Keratinocyte (primary cell): Measurements from ENCODE around the gene TEX28.
"Not testable (repeated sequence)": the region's sequence is repeated elsewhere in the genome, so short reads cannot be mapped to it uniquely, and the experiment has no call there.

Experiments
- EZH2 ChIP-seq: IDR thresholded peaks from one replicate; pipeline ENCODE4 v1.6.1; 2012; ENCODE audit warnings: inconsistent platforms, mild to moderate bottlenecking, low read length, moderate library complexity
- TF ChIP-seq, protein P1 (sequence below), 3 experiments: IDR thresholded peaks in 1 of 3; conservative IDR thresholded peaks in 1 of 3; optimal IDR thresholded peaks in 1 of 3; 2 replicates in 2 of 3; 3 replicates in 1 of 3; pipeline versions ENCODE3 to v1.5.1; 2011; ENCODE audit warnings: low read length in 3 of 3, mild to moderate bottlenecking in 3 of 3, moderate library complexity in 2 of 3, control low read depth in 1 of 3, inconsistent platforms in 1 of 3; ENCODE audit not compliant: insufficient read depth in 2 of 3; ENCODE audit errors: extremely low read depth in 1 of 3

GRCh38 chrX:154284489-154285338 is 10.2 kb downstream of the TEX28 start:
- TF ChIP-seq, protein P1, sequence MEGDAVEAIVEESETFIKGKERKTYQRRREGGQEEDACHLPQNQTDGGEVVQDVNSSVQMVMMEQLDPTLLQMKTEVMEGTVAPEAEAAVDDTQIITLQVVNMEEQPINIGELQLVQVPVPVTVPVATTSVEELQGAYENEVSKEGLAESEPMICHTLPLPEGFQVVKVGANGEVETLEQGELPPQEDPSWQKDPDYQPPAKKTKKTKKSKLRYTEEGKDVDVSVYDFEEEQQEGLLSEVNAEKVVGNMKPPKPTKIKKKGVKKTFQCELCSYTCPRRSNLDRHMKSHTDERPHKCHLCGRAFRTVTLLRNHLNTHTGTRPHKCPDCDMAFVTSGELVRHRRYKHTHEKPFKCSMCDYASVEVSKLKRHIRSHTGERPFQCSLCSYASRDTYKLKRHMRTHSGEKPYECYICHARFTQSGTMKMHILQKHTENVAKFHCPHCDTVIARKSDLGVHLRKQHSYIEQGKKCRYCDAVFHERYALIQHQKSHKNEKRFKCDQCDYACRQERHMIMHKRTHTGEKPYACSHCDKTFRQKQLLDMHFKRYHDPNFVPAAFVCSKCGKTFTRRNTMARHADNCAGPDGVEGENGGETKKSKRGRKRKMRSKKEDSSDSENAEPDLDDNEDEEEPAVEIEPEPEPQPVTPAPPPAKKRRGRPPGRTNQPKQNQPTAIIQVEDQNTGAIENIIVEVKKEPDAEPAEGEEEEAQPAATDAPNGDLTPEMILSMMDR (optimal IDR thresholded peaks at IDR 0.05 in 1 of 3, IDR thresholded peaks at IDR 0.05 in 1 of 3, conservative IDR thresholded peaks at IDR 0.05 in 1 of 3; ENCODE audit: extremely low read depth in 1 of 3, insufficient read depth in 2 of 3, low read length in 3 of 3): not testable (repeated sequence)
- not testable (repeated sequence) for TF ChIP-seq EZH2
